Lung (tissue), 12 donors: ENCODE measurements around the gene KIF26B. TPM values are rescaled to one million over a fixed set of nuclear protein-coding genes. Genes with fewer than 3 reads are reported as not detected.

Experiments used
- ATAC-seq: fragments of 200-7000 bp; cut with Tn5 transposase; one replicate; pipeline ENCODE4 v1.9.1; 2020; ENCODE audit warnings: moderate number of reproducible peaks; ENCODE audit not compliant: insufficient read depth, low FRiP score
- DNase-seq, 3 donors: peaks; one replicate each; pipeline ENCODE4 v3.0.0-alpha.2; 2013 to 2017
- H3K27ac ChIP-seq, 2 donors: one replicate each; pipeline ENCODE4 v1.5.1; 2013; ENCODE audit warnings: mild to moderate bottlenecking in 2 of 2, moderate library complexity in 2 of 2, control low read depth in 1 of 2, inconsistent platforms in 1 of 2, low read depth in 1 of 2, low read length in 1 of 2
- H3K27me3 ChIP-seq, 3 donors: one replicate each; pipeline ENCODE4 v1.5.1; 2013; ENCODE audit warnings: low read length in 2 of 3; ENCODE audit not compliant: control insufficient read depth in 3 of 3, insufficient read depth in 3 of 3
- H3K36me3 ChIP-seq, 4 donors: one replicate each; pipeline ENCODE4 v1.5.1; 2013; ENCODE audit warnings: low read length in 4 of 4, mild to moderate bottlenecking in 1 of 4, moderate library complexity in 1 of 4; ENCODE audit not compliant: control insufficient read depth in 4 of 4, insufficient read depth in 4 of 4
- H3K4me1 ChIP-seq, 5 donors: one replicate each; pipeline ENCODE4 v1.5.1; 2013; ENCODE audit warnings: low read length in 5 of 5, mild to moderate bottlenecking in 2 of 5, moderate library complexity in 1 of 5; ENCODE audit not compliant: control insufficient read depth in 5 of 5, insufficient read depth in 5 of 5
- H3K4me3 ChIP-seq: one replicate; pipeline ENCODE4 v1.5.1; 2013; ENCODE audit warnings: mild to moderate bottlenecking, control low read depth, moderate library complexity
- H3K9ac ChIP-seq, 2 donors: one replicate each; pipeline ENCODE4 v1.5.1; 2013; ENCODE audit warnings: low read length in 2 of 2, control low read depth in 1 of 2; ENCODE audit not compliant: insufficient read depth in 1 of 2
- H3K9me3 ChIP-seq, 4 donors: one replicate each; pipeline ENCODE4 v1.5.1; 2013; ENCODE audit warnings: low read length in 3 of 4, mild to moderate bottlenecking in 1 of 4, moderate library complexity in 1 of 4; ENCODE audit not compliant: control insufficient read depth in 4 of 4, insufficient read depth in 3 of 4
- WGBS, 2 donors: extraction: QIAGEN DNeasy Blood & Tissue Kit; methylation state at CpG; one replicate each; pipeline ENCODE4 v1.1.7; 2013; 5-methylcytosine and 5-hydroxymethylcytosine counted together
- polyA plus RNA-seq, 2 donors: library from polyadenylated mRNA; stranded (reverse); fragments of 200-250 nt; gene quantifications; one replicate each; pipeline ENCODE4 v1.2.1, GENCODE V29; 2013
- total RNA-seq, 2 donors: library from RNA; depleted of rRNA in 1 of 2; stranded (reverse); fragments of >200 nt in 1 of 2; gene quantifications; one replicate each; pipeline ENCODE4 v1.2.1, GENCODE V29; 2014 to 2021
- TF ChIP-seq, protein P1 (sequence below): IDR thresholded peaks from 2 replicates; pipeline ENCODE4 v1.5.1; 2012; ENCODE audit warnings: mild to moderate bottlenecking; ENCODE audit errors: control extremely low read depth, extremely low read depth
- donor health status: control.
- donor health status: control.
- donor health status: Bipolar disorder and iron deficiency.
- donor health status: healthy.
- donor health status: DM: yes; HTN: yes; CAD: no.

KIF26B gene
- total and polyA plus RNA-seq, 4 donors = 0.61 to 6.7 (median 2.2) TPM

GRCh38 chr1:245241526-245242130 is 86.8 kb downstream of the KIF26B start:
- no peak for DNase-seq
- no peaks in the 10 kb centered on the region for H3K27me3 ChIP-seq
- H3K4me3 ChIP-seq = no peak overlapping the region
- no peak overlapping the region for H3K9ac ChIP-seq
- no peak overlapping the region for H3K27ac ChIP-seq
- TF ChIP-seq, protein P1, sequence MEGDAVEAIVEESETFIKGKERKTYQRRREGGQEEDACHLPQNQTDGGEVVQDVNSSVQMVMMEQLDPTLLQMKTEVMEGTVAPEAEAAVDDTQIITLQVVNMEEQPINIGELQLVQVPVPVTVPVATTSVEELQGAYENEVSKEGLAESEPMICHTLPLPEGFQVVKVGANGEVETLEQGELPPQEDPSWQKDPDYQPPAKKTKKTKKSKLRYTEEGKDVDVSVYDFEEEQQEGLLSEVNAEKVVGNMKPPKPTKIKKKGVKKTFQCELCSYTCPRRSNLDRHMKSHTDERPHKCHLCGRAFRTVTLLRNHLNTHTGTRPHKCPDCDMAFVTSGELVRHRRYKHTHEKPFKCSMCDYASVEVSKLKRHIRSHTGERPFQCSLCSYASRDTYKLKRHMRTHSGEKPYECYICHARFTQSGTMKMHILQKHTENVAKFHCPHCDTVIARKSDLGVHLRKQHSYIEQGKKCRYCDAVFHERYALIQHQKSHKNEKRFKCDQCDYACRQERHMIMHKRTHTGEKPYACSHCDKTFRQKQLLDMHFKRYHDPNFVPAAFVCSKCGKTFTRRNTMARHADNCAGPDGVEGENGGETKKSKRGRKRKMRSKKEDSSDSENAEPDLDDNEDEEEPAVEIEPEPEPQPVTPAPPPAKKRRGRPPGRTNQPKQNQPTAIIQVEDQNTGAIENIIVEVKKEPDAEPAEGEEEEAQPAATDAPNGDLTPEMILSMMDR = no peak
- no peak for ATAC-seq
- H3K4me1 ChIP-seq = peaks cover 0 to 1% (median 0%) of the 10 kb centered on the region in 5 donors
- no peaks in the 10 kb centered on the region for H3K9me3 ChIP-seq
- 92 to 93% methylated on average over 14 of the region's 14 CpGs for WGBS, 2 donors
- no peaks in the 10 kb centered on the region for H3K36me3 ChIP-seq

- no peak for DNase-seq
- no peaks in the 10 kb centered on the region for H3K9me3 ChIP-seq
- TF ChIP-seq, protein P1 = no peak
- no peaks in the 10 kb centered on the region for H3K36me3 ChIP-seq
- ATAC-seq = no peak
- no peaks in the 10 kb centered on the region for H3K27me3 ChIP-seq
- no peak overlapping the region for H3K4me3 ChIP-seq
- H3K9ac ChIP-seq = no peak overlapping the region
- peaks cover 0 to 2% (median 0%) of the 10 kb centered on the region in 5 donors for H3K4me1 ChIP-seq
- WGBS, 2 donors = 50 to 70% methylated on average over 1 of the region's 1 CpG
- H3K27ac ChIP-seq = no peak overlapping the region
These were observed 88.2 kb downstream of the KIF26B start for GRCh38 chr1:245242989-245243388.

DNA sequence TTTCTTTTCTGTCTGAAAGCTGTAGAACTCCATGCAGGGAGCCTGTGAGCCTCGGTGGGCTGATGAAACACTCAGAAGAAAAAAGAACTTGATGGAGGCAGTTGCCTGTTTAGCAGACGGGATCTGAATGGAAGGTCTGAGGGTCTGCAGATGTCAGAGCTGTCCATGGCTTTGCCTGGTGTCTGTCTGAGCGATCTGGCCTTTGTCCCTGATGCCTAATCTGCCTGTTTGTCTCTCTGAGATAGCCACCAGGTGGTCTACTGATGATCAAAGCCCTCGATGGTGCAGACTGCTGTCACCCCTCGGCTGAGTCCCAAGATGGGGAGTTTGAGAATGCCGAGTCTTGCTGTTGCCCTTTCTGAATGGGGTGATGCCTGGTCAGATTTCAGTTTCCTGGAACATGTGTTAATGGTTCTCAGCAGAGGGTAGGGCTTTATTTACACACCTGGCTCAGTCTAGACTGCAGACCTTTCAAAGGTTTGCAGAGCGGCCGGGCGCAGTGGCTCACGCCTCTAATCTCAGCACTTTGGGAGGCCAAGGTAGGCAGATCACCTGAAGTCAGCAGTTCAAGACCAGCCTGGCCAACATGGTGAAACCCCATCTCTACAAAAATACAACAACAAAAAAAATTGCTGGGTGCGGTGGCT is 90.4 kb downstream of the KIF26B start:
- 74 to 84% methylated on average over 11 of the region's 11 CpGs for WGBS, 2 donors
- peaks cover 0 to 2% (median 0%) of the 10 kb centered on the region in 5 donors for H3K4me1 ChIP-seq
- no peaks in the 10 kb centered on the region for H3K36me3 ChIP-seq
- H3K27ac ChIP-seq = no peak overlapping the region
- H3K4me3 ChIP-seq = no peak overlapping the region
- H3K9ac ChIP-seq = no peak overlapping the region
- H3K9me3 ChIP-seq = peaks cover 0 to 2% (median 0%) of the 10 kb centered on the region in 4 donors
- ATAC-seq (no peak), DNase-seq (peak in 1 of 3 donors; percentile 35)
- no peaks in the 10 kb centered on the region for H3K27me3 ChIP-seq
- TF ChIP-seq, protein P1 = no peak
